Measurements from ENCODE around the gene NGF. TPM values are rescaled to one million over a fixed set of nuclear protein-coding genes. Genes with fewer than 3 reads are reported as not detected.

The NGF gene
- total and polyA plus RNA-seq, 2 donors (not counting 1 experiment from before 2014, with no cell fraction given), result not detected

DNA sequence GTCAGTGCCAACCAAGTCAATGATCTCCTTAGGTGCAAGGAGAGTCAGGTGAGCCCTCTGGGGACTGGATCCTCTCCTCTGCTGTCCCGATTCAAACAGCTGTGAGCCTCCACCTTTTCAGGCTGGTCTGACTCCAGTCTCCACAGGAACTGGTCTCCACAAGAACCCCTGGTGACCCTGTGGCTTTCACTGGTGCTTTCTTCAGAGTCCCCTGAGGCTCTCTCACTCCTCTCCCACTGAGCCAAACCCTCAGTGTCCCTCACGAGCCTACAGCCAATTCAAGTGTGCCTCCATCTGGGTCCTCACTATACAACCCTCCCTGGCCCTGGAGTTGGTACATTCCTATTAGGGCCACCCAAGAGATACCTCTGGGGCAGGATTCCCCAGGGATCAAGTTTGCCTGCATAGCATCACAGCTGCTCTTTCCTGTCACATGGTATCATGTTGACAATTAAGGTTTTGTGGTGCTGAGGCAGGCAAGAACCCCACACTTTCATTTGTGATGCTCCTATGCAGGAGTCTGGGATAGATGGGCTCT is 5.2 kb upstream of the NGF start:
- Mint-ChIP-seq H3K4me1 (peaks cover 4% of the 10 kb centered on the region), H3K4me3 (no peak overlapping the region), H3K27me3 (peaks cover 29% of the 10 kb centered on the region), H3K27ac (no peak overlapping the region), H3K9me3 (ENCODE audit: insufficient read depth) (no peaks in the 10 kb centered on the region)
- H3K4me3 ChIP-seq (ENCODE audit: control extremely low read depth in 1 of 5, extremely low read depth in 1 of 5, insufficient read depth in 1 of 5, low read depth in 2 of 5, low read length in 4 of 5), result no peak overlapping the region
- intact Hi-C loops (cut with micrococcal nuclease), result no loop called here
- H4K20me1 ChIP-seq (ENCODE audit: control insufficient read depth, insufficient read depth, low read length, poor library complexity, severe bottlenecking), result no peaks in the 10 kb centered on the region
- CTCF ChIA-PET, result no interaction called here
- ATAC-seq (ENCODE audit: low read depth), result no peak
- peaks cover 0 to 15% (median 5%) of the 10 kb centered on the region in 4 experiments for H3K27me3 ChIP-seq (replicated peaks in 1 of 4; ENCODE audit: control extremely low read depth in 1 of 4, control insufficient read depth in 3 of 4, insufficient read depth in 4 of 4, low read length in 3 of 4)
- POLR2A ChIA-PET, result no interaction called here
- H3K9ac ChIP-seq (ENCODE audit: low read length), result no peak overlapping the region
- no peak overlapping the region for H3K4me2 ChIP-seq (replicated peaks; ENCODE audit: low read depth, low read length, poor library complexity, severe bottlenecking)
- no peaks in the 10 kb centered on the region for H3K79me2 ChIP-seq (ENCODE audit: control insufficient read depth, insufficient read depth, low read length)
- no peaks in the 10 kb centered on the region for H3K4me1 ChIP-seq (ENCODE audit: control insufficient read depth in 2 of 2, insufficient read depth in 2 of 2, low read length in 2 of 2)
- no peak overlapping the region for H3K27ac ChIP-seq (ENCODE audit: low read length in 2 of 2)
- TF ChIP-seq EZH2 (IDR thresholded peaks at IDR 0.05; ENCODE audit: borderline replicate concordance, insufficient read depth, low read depth, low read length, poor library complexity, severe bottlenecking), result no peak
- TF ChIP-seq, protein P1, sequence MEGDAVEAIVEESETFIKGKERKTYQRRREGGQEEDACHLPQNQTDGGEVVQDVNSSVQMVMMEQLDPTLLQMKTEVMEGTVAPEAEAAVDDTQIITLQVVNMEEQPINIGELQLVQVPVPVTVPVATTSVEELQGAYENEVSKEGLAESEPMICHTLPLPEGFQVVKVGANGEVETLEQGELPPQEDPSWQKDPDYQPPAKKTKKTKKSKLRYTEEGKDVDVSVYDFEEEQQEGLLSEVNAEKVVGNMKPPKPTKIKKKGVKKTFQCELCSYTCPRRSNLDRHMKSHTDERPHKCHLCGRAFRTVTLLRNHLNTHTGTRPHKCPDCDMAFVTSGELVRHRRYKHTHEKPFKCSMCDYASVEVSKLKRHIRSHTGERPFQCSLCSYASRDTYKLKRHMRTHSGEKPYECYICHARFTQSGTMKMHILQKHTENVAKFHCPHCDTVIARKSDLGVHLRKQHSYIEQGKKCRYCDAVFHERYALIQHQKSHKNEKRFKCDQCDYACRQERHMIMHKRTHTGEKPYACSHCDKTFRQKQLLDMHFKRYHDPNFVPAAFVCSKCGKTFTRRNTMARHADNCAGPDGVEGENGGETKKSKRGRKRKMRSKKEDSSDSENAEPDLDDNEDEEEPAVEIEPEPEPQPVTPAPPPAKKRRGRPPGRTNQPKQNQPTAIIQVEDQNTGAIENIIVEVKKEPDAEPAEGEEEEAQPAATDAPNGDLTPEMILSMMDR (IDR thresholded peaks at IDR 0.05), result no peak
- H3K36me3 ChIP-seq (replicated peaks in 1 of 2; ENCODE audit: control extremely low read depth in 1 of 2, control insufficient read depth in 1 of 2, extremely low read depth in 1 of 2, insufficient read depth in 2 of 2, low read length in 1 of 2), result no peaks in the 10 kb centered on the region
- H3K9me3 ChIP-seq (ENCODE audit: control extremely low read depth in 1 of 3, control insufficient read depth in 2 of 3, insufficient read depth in 1 of 3, low read length in 2 of 3), result no peaks in the 10 kb centered on the region
- no peak for DNase-seq
- 36% methylated on average over 2 of the region's 2 CpGs for WGBS (ENCODE audit: insufficient coverage)
- no peak overlapping the region for H2AFZ ChIP-seq (ENCODE audit: insufficient read depth, low read depth, low read length, poor library complexity, severe bottlenecking)

DNA sequence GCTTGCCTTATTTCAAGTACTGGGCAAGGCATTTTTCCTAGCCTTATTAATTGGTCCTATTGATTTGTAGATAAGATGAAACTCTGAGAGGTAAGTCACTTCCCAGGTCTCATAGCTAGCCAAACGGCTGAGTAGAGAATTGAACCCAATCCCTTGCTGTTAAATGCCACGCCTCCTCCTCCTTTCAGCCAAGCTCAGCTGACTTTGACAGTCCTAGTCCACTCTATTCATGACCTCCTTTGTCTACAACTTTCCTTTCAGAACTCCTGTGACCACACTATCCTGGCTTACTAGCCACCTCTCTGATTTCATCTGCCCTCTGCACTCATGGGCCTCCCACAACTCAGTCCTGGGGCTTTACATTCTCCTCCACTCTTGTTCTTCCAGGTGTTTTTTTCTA is 3.9 kb upstream of the NGF start:
- POLR2A ChIA-PET, result no interaction called here
- H3K79me2 ChIP-seq (ENCODE audit: control insufficient read depth, insufficient read depth, low read length), result no peaks in the 10 kb centered on the region
- H3K27ac ChIP-seq (ENCODE audit: low read length in 2 of 2), result no peak overlapping the region

More for the DNA sequence above, 3.9 kb upstream of the NGF start:
- H3K9me3 Mint-ChIP-seq (ENCODE audit: insufficient read depth), result no peaks in the 10 kb centered on the region
- ATAC-seq (ENCODE audit: low read depth) (no peak), DNase-seq (no peak)
- H3K27me3 Mint-ChIP-seq, result peaks cover 32% of the 10 kb centered on the region
- H3K4me3 Mint-ChIP-seq, result no peak overlapping the region
- CTCF ChIA-PET, result no interaction called here
- H3K4me1 ChIP-seq (ENCODE audit: control insufficient read depth in 2 of 2, insufficient read depth in 2 of 2, low read length in 2 of 2), result no peaks in the 10 kb centered on the region
- H3K27me3 ChIP-seq (replicated peaks in 1 of 4; ENCODE audit: control extremely low read depth in 1 of 4, control insufficient read depth in 3 of 4, insufficient read depth in 4 of 4, low read length in 3 of 4), result peaks cover 0 to 16% (median 5%) of the 10 kb centered on the region in 4 experiments
- no peak overlapping the region for H2AFZ ChIP-seq (ENCODE audit: insufficient read depth, low read depth, low read length, poor library complexity, severe bottlenecking)
- WGBS (ENCODE audit: insufficient coverage), result 63% methylated on average over 2 of the region's 2 CpGs
- peaks cover 0 to 2% (median 0%) of the 10 kb centered on the region in 3 donors for H3K9me3 ChIP-seq (ENCODE audit: control extremely low read depth in 1 of 3, control insufficient read depth in 2 of 3, insufficient read depth in 1 of 3, low read length in 2 of 3)
- H3K4me1 Mint-ChIP-seq, result peaks cover 4% of the 10 kb centered on the region
- H3K4me2 ChIP-seq (replicated peaks; ENCODE audit: low read depth, low read length, poor library complexity, severe bottlenecking), result no peak overlapping the region
- no peak overlapping the region for H3K9ac ChIP-seq (ENCODE audit: low read length)
- no peaks in the 10 kb centered on the region for H3K36me3 ChIP-seq (replicated peaks in 1 of 2; ENCODE audit: control extremely low read depth in 1 of 2, control insufficient read depth in 1 of 2, extremely low read depth in 1 of 2, insufficient read depth in 2 of 2, low read length in 1 of 2)
- intact Hi-C loops (cut with micrococcal nuclease), result no loop called here
- H3K4me3 ChIP-seq (ENCODE audit: control extremely low read depth in 1 of 5, extremely low read depth in 1 of 5, insufficient read depth in 1 of 5, low read depth in 2 of 5, low read length in 4 of 5), result no peak overlapping the region
- no peak overlapping the region for H3K27ac Mint-ChIP-seq
- no peak for TF ChIP-seq EZH2 (IDR thresholded peaks at IDR 0.05; ENCODE audit: borderline replicate concordance, insufficient read depth, low read depth, low read length, poor library complexity, severe bottlenecking)
- TF ChIP-seq, protein P1 (IDR thresholded peaks at IDR 0.05), result no peak
- H4K20me1 ChIP-seq (ENCODE audit: control insufficient read depth, insufficient read depth, low read length, poor library complexity, severe bottlenecking), result no peaks in the 10 kb centered on the region
